Measurements from ENCODE around the gene SPSB3.
A peak's percentile ranks its signal among the peaks of the same experiment; 100 is the strongest.

SPSB3 gene

DNA sequence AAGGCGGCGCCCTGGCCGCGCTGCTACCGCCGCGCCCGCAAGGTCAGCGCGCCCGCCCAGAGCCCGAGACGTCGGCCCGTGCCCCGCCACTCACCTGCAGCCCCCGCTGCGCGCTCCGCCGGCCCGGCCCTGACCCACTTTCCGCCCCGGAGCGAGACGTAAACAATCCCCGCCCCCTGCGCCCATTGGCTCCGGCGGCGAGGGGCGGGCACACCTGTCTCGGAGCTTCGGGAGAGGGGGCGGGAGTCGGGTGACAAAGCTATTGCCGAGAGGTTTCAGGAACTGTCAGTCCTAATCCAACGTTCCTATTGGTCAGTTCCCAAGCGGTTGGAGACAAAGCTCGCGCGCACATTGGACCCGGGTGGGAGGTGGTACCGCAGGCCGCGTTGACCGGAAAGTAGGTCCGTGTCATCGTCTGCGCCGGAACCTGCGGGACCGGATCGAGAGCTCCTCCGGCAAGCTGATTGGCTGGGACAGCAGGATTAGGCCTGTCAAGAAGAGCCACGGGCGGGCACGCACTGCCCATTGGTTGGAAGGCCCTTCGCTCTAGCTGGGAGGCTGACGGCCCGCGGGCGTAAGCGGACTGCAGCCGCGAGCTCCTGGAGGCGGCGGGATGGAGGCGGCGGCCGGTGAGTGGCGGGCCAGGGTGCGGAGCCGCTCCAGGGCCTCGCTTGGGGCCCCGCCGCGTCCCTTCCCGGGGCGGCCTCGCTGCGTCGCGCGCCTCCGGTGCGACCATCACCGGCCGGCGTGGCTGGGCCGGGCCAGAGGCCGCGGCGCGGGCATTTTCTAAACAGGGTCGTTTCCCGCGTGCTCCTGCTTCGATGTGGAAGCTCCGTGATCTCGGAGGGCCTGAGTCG lies at the start of gene SPSB3, which contains the start of gene NUBP2:
Gene SPSB3, minus strand, starts transcription at position 164 of the 857 bp plus-strand sequence. CDS start 1,088 bp downstream, outside the sequence.
Gene NUBP2, plus strand, starts transcription at position 553 of the 857 bp plus-strand sequence. Its CDS starts 61 bp downstream, at position 614.
- Histone ChIP-seq H3K9me3 (ENCODE audit: low read length) (no peaks in the 10 kb centered on the region), H3K4me3 (ENCODE audit: low read length) (peak within 1 kb of the TSS; percentile 95), H3K4me1 (ENCODE audit: insufficient read depth, low read length) (peaks cover 16% of the 10 kb centered on the region), H2AFZ (ENCODE audit: low read depth, low read length) (no peak within 1 kb of the TSS), H3K27me3 (ENCODE audit: insufficient read depth, low read length) (no peaks in the 10 kb centered on the region), H3K36me3 (ENCODE audit: insufficient read depth, low read length) (peaks cover 45% of the 10 kb centered on the region)

DNA sequence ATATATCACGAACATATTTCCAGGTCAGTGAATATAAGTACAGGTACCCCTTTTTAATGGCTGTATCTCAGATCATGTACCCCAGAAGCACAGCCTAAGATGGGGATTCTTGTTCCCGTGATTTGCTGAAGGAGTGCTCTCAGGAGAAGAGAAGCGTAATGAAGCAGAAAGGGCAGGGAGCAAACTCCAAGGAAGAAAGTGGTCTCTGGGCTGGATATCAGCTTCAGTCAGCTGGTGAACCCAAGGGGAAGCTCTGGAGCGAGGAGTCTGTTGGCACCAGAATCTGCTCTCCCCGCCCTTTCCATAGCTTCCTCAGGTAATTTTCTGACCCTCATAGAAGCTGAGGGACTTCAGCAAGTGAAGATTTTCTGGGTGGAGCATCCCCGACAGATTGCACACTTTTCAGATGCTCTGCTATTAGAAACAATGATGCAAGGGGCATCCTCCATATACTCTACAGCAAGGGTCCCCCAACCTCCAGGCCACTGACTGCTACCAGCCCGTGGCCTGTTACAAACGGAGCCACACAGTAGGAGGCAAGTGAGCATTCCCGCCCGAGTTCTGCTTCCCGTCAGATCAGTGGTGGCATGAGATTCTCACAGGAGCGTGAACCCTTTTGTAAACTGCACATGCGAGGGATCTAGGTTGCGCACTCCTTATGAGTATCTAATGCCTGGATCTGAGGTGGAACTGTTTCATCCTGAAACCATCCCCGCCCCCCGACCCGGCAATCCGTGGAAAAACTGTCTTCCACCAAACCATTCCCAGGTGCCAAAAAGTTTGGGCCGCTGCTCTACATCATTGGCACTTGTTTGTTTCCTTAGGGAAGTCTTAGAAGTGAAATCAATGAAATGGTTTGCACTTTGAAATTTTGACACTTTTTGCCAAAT lies 49.1 kb upstream of the SPSB3 start:
- H3K4me3 ChIP-seq (ENCODE audit: low read length) = no peak overlapping the region
- no peaks in the 10 kb centered on the region for H3K27me3 ChIP-seq (ENCODE audit: insufficient read depth, low read length)
- peaks cover 13% of the 10 kb centered on the region for H3K4me1 ChIP-seq (ENCODE audit: insufficient read depth, low read length)
- H2AFZ ChIP-seq (ENCODE audit: low read depth, low read length) = no peak overlapping the region
- no peaks in the 10 kb centered on the region for H3K9me3 ChIP-seq (ENCODE audit: low read length)
- H3K36me3 ChIP-seq (ENCODE audit: insufficient read depth, low read length) = peaks cover 26% of the 10 kb centered on the region

GRCh38 chr16:1830213-1830612 lies 47.8 kb upstream of the SPSB3 start:
- no peak overlapping the region for H2AFZ ChIP-seq (ENCODE audit: low read depth, low read length)
- H3K36me3 ChIP-seq (ENCODE audit: insufficient read depth, low read length) = peaks cover 24% of the 10 kb centered on the region
- H3K4me3 ChIP-seq (ENCODE audit: low read length) = no peak overlapping the region
- H3K27me3 ChIP-seq (ENCODE audit: insufficient read depth, low read length) = no peaks in the 10 kb centered on the region
- no peaks in the 10 kb centered on the region for H3K9me3 ChIP-seq (ENCODE audit: low read length)
- peaks cover 20% of the 10 kb centered on the region for H3K4me1 ChIP-seq (ENCODE audit: insufficient read depth, low read length)

- H2AFZ ChIP-seq (ENCODE audit: low read depth, low read length) = no peak overlapping the region
- H3K9me3 ChIP-seq (ENCODE audit: low read length) = no peaks in the 10 kb centered on the region
- peak overlapping the region; percentile 71 for H3K4me3 ChIP-seq (ENCODE audit: low read length)
- H3K36me3 ChIP-seq (ENCODE audit: insufficient read depth, low read length) = peaks cover 24% of the 10 kb centered on the region
- no peaks in the 10 kb centered on the region for H3K27me3 ChIP-seq (ENCODE audit: insufficient read depth, low read length)
- peaks cover 21% of the 10 kb centered on the region for H3K4me1 ChIP-seq (ENCODE audit: insufficient read depth, low read length)
These were observed 46.5 kb upstream of the SPSB3 start for GRCh38 chr16:1828645-1829410.

GRCh38 chr16:1826691-1827573 lies 44.6 kb upstream of the SPSB3 start, which contains the start of the genes FAHD1 and HAGH:
Gene FAHD1, plus strand, starts transcription at chr16:1827206. Its CDS starts 33 bp downstream, at chr16:1827239.
Gene HAGH, minus strand, starts transcription at chr16:1826825. Its CDS starts 38 bp downstream, at chr16:1826787.
- peak within 1 kb of the TSS; percentile 64 for H2AFZ ChIP-seq (ENCODE audit: low read depth, low read length)
- H3K4me1 ChIP-seq (ENCODE audit: insufficient read depth, low read length) = peaks cover 21% of the 10 kb centered on the region
- no peaks in the 10 kb centered on the region for H3K27me3 ChIP-seq (ENCODE audit: insufficient read depth, low read length)
- peaks cover 25% of the 10 kb centered on the region for H3K36me3 ChIP-seq (ENCODE audit: insufficient read depth, low read length)
- peak within 1 kb of the TSS; percentile 71 for H3K4me3 ChIP-seq (ENCODE audit: low read length)
- H3K9me3 ChIP-seq (ENCODE audit: low read length) = no peaks in the 10 kb centered on the region

DNA sequence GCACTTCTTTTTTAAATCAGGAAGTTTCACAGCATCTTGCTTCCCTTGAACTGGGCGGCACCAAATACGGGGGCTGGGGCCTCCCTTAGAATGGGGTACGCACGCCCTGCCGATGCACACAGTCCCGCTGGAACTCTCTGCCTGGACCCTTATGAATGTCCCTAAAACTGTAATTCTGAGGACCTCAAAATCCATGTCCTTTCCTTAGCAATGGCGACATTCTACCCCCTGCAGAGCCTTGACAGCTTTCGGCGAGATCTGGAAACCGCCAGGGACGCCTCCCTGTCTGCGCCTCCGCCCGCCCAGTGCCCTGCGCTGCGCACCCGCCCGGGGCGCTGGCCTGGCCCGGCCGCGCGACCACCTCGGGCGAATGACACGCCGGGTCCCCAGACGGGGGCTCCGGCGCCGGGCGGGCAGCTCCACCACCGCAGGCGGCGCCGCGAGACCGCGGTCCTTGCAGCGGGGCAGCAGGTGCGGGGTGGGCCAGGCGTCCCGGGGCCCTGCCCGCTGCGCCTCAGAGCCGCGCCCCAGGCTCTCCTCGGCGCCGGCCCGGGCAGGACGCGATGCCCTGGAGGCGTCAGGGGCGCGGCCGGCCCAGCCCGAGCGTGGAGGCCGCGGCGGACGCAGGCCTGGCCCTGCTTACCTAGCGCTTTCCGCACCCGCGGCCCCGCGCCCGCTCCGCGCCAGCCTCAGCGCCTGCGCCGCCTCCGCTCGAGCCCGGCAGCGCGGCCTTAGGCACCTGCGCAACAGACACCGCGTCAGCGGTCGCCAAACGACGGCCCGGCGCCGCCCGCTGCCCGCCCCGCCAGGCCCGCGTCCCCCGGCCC lies 43.7 kb upstream of the SPSB3 start:
- Histone ChIP-seq H3K4me3 (ENCODE audit: low read length) (peak overlapping the region; percentile 71), H3K9me3 (ENCODE audit: low read length) (no peaks in the 10 kb centered on the region), H3K36me3 (ENCODE audit: insufficient read depth, low read length) (peaks cover 25% of the 10 kb centered on the region), H2AFZ (ENCODE audit: low read depth, low read length) (no peak overlapping the region), H3K4me1 (ENCODE audit: insufficient read depth, low read length) (peaks cover 21% of the 10 kb centered on the region), H3K27me3 (ENCODE audit: insufficient read depth, low read length) (no peaks in the 10 kb centered on the region)

DNA sequence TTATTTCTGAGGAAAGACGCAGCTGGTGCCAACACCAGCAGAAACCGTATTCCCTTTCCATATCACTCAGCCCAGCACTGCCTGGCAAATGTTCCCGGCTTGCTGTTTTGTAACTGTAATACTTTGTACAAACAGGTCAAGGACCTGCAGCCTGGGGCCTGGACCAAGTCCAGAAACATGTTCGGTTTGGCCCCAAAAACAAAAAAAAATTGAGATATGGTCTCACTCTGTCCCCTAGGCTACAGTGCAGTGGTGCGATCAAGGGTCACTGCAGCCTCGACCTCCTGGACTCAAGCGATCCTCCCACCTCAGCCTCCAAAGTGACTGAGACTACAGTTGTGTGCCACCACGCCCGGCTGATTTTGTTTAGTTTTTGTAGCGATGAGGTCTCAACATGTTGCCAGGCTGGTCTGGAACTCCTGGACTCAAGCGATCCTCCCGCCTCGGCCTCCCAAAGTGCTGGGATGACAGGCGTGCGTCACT lies 43.1 kb upstream of the SPSB3 start:
- Histone ChIP-seq H3K4me3 (ENCODE audit: low read length) (peak overlapping the region; percentile 71), H3K36me3 (ENCODE audit: insufficient read depth, low read length) (peaks cover 20% of the 10 kb centered on the region), H2AFZ (ENCODE audit: low read depth, low read length) (no peak overlapping the region), H3K4me1 (ENCODE audit: insufficient read depth, low read length) (peaks cover 21% of the 10 kb centered on the region), H3K27me3 (ENCODE audit: insufficient read depth, low read length) (no peaks in the 10 kb centered on the region), H3K9me3 (ENCODE audit: low read length) (no peaks in the 10 kb centered on the region)

GRCh38 chr16:1823821-1824220 lies 41.5 kb upstream of the SPSB3 start:
- Histone ChIP-seq H3K4me3 (ENCODE audit: low read length) (no peak overlapping the region), H3K4me1 (ENCODE audit: insufficient read depth, low read length) (peaks cover 15% of the 10 kb centered on the region), H3K9me3 (ENCODE audit: low read length) (no peaks in the 10 kb centered on the region), H2AFZ (ENCODE audit: low read depth, low read length) (no peak overlapping the region), H3K36me3 (ENCODE audit: insufficient read depth, low read length) (peaks cover 14% of the 10 kb centered on the region), H3K27me3 (ENCODE audit: insufficient read depth, low read length) (no peaks in the 10 kb centered on the region)

DNA sequence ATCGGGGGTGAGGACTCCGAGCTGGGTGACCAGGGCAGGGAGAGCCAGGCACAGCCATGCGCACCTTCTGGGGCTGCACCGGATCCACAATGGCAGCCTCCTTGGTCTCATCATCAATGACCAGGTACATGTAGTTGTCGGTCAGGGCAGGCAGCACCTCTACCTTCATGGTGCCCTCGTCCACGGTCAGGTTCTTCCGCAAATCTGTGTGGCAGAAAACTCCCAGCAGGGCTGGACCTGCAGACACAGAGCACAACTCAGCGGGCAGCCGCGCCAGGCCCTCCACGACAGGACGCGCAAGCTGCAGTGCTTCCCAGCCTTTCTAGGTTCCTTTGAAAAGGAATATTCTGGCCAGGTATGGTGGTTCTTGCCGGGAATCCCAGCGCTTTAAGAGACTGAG lies 40.4 kb upstream of the SPSB3 start:
- Histone ChIP-seq H3K4me1 (ENCODE audit: insufficient read depth, low read length) (peaks cover 8% of the 10 kb centered on the region), H3K4me3 (ENCODE audit: low read length) (no peak overlapping the region), H3K27me3 (ENCODE audit: insufficient read depth, low read length) (no peaks in the 10 kb centered on the region), H3K36me3 (ENCODE audit: insufficient read depth, low read length) (peaks cover 13% of the 10 kb centered on the region), H3K9me3 (ENCODE audit: low read length) (no peaks in the 10 kb centered on the region), H2AFZ (ENCODE audit: low read depth, low read length) (no peak overlapping the region)

GRCh38 chr16:1821861-1822611 lies 39.7 kb upstream of the SPSB3 start:
- Histone ChIP-seq H3K4me3 (ENCODE audit: low read length) (no peak overlapping the region), H3K27me3 (ENCODE audit: insufficient read depth, low read length) (no peaks in the 10 kb centered on the region), H2AFZ (ENCODE audit: low read depth, low read length) (no peak overlapping the region), H3K36me3 (ENCODE audit: insufficient read depth, low read length) (peaks cover 13% of the 10 kb centered on the region), H3K9me3 (ENCODE audit: low read length) (no peaks in the 10 kb centered on the region), H3K4me1 (ENCODE audit: insufficient read depth, low read length) (peaks cover 8% of the 10 kb centered on the region)

GRCh38 chr16:1820946-1821290 lies 38.5 kb upstream of the SPSB3 start:
- no peak overlapping the region for H3K4me3 ChIP-seq (ENCODE audit: low read length)
- H3K9me3 ChIP-seq (ENCODE audit: low read length) = no peaks in the 10 kb centered on the region
- peaks cover 20% of the 10 kb centered on the region for H3K36me3 ChIP-seq (ENCODE audit: insufficient read depth, low read length)
- no peaks in the 10 kb centered on the region for H3K27me3 ChIP-seq (ENCODE audit: insufficient read depth, low read length)
- H2AFZ ChIP-seq (ENCODE audit: low read depth, low read length) = no peak overlapping the region
- peaks cover 8% of the 10 kb centered on the region for H3K4me1 ChIP-seq (ENCODE audit: insufficient read depth, low read length)
